Liver (tissue), 3 donors: Measurements from ENCODE around the gene PRC1.

Experiments used
- ATF3 ChIP-seq: IDR thresholded peaks from 2 replicates; pipeline ENCODE4 v1.6.1; 2016; ENCODE audit warnings: antibody characterized with exemption
- CTCF ChIP-seq: fragments of 150-350 bp; IDR thresholded peaks from 2 replicates; pipeline ENCODE4 v1.5.1; 2017; ENCODE audit warnings: improper control_type of control experiment, low read depth, low read length; ENCODE audit not compliant: missing input control
- FOXA1 ChIP-seq: IDR thresholded peaks from 2 replicates; pipeline ENCODE4 v1.6.1; 2016; ENCODE audit warnings: antibody characterized with exemption
- RAD21 ChIP-seq, 2 donors: IDR thresholded peaks; 2 replicates each; pipeline ENCODE4 v1.6.1; 2016; ENCODE audit warnings: antibody characterized with exemption in 2 of 2, mild to moderate bottlenecking in 2 of 2
- REST ChIP-seq: IDR thresholded peaks from 2 replicates; pipeline ENCODE4 v1.6.1; 2016; ENCODE audit warnings: antibody characterized with exemption, mild to moderate bottlenecking
- TAF1 ChIP-seq: conservative IDR thresholded peaks from 2 replicates; pipeline ENCODE4 v1.6.1; 2016; ENCODE audit warnings: antibody characterized with exemption, mild to moderate bottlenecking
- ZBTB33 ChIP-seq: IDR thresholded peaks from 2 replicates; pipeline ENCODE4 v1.6.1; 2016; ENCODE audit warnings: antibody characterized with exemption
- donor health status: healthy.
- donor health status: healthy.

- TF ChIP-seq CTCF (no peak), TAF1 (no peak), RAD21 (IDR thresholded peaks at IDR 0.05) (no peak), ATF3 (no peak), FOXA1 (no peak), ZBTB33 (no peak), REST (no peak)
These were observed 4.4 kb upstream of the PRC1 start for GRCh38 chr15:90998737-90999136.
